Epidermal melanocyte (primary cell): ENCODE results near the gene LCE3A.
"Not testable (repeated sequence)": the region's sequence is repeated elsewhere in the genome, so short reads cannot be mapped to it uniquely, and the experiment has no call there.

Source experiments
- DNase-seq: peaks from one replicate; pipeline ENCODE4 v3.0.0; 2011; ENCODE audit warnings: low spot score; ENCODE audit not compliant: insufficient read length

LCE3A gene

GRCh38 chr1:152622803-152623202, at the start of gene LCE3A:
TSS of gene LCE3A (minus strand) at chr1:152623103. CDS start at chr1:152623103, 0 bp downstream.
- DNase-seq, result no peak

- DNase-seq, result no peak
Measured at GRCh38 chr1:152667648-152668047, 44.7 kb upstream of the LCE3A start.

GRCh38 chr1:152666171-152666570, 43.3 kb upstream of the LCE3A start:
- not testable (repeated sequence) for DNase-seq

GRCh38 chr1:152663098-152663497, 40.2 kb upstream of the LCE3A start, which contains the start of gene LCE2D:
TSS of gene LCE2D (plus strand) at chr1:152663380. CDS start at chr1:152664106, 726 bp downstream.
- DNase-seq, result no peak

- no peak for DNase-seq
Measured at GRCh38 chr1:152658649-152659048, 35.7 kb upstream of the LCE3A start.

- no peak for DNase-seq
Measured at GRCh38 chr1:152657677-152658076, 34.8 kb upstream of the LCE3A start.

GRCh38 chr1:152656459-152656858, 33.6 kb upstream of the LCE3A start:
- no peak for DNase-seq

GRCh38 chr1:152654110-152654509, 31.2 kb upstream of the LCE3A start:
- no peak for DNase-seq

- no peak for DNase-seq
Measured at GRCh38 chr1:152646656-152647055, 23.8 kb upstream of the LCE3A start.

GRCh38 chr1:152645146-152645545, 22.2 kb upstream of the LCE3A start:
- DNase-seq, result no peak

- no peak for DNase-seq
Measured at GRCh38 chr1:152643945-152644344, 21.0 kb upstream of the LCE3A start.

- no peak for DNase-seq
Measured at GRCh38 chr1:152640351-152640750, 17.4 kb upstream of the LCE3A start.

GRCh38 chr1:152630596-152630995, 7.7 kb upstream of the LCE3A start:
- no peak for DNase-seq

GRCh38 chr1:152626744-152627143, 3.8 kb upstream of the LCE3A start:
- no peak for DNase-seq

- DNase-seq, result no peak
Measured at GRCh38 chr1:152623203-152623844, 421 bp upstream of the LCE3A start.

- DNase-seq, result no peak
Measured at GRCh38 chr1:152621993-152622392, 910 bp downstream of the LCE3A start.

GRCh38 chr1:152613511-152613910, 9.4 kb downstream of the LCE3A start, which contains the start of gene LCE3B:
TSS of gene LCE3B (plus strand) at chr1:152613811. CDS start at chr1:152613811, 0 bp downstream.
- no peak for DNase-seq

- no peak for DNase-seq
Measured at GRCh38 chr1:152599934-152600333, 23.0 kb downstream of the LCE3A start, which contains the start of gene LCE3C. TSS of gene LCE3C (plus strand) at chr1:152600234. CDS start at chr1:152600732, 498 bp downstream.

GRCh38 chr1:152596986-152597385, 25.9 kb downstream of the LCE3A start:
- DNase-seq, result no peak

GRCh38 chr1:152585586-152585985, 37.3 kb downstream of the LCE3A start:
- DNase-seq, result no peak

GRCh38 chr1:152582647-152583046, 40.3 kb downstream of the LCE3A start:
- no peak for DNase-seq

GRCh38 chr1:152580433-152580832, 42.5 kb downstream of the LCE3A start, which contains the start of gene LCE3D:
TSS of gene LCE3D (minus strand) at chr1:152580516. CDS start at chr1:152579936, 580 bp downstream.
- no peak for DNase-seq

- not testable (repeated sequence) for DNase-seq
Measured at GRCh38 chr1:152579526-152579925, 43.4 kb downstream of the LCE3A start.
